Keratinocyte (primary cell): Measurements from ENCODE around the gene TNS3. TPM values are rescaled to one million over a fixed set of nuclear protein-coding genes. Genes with fewer than 3 reads are reported as not detected.
A peak's percentile ranks its signal among the peaks of the same experiment; 100 is the strongest.

Source experiments
- DNase-seq: peaks from one replicate; pipeline ENCODE4 v3.0.0-alpha.2; 2011; ENCODE audit warnings: low read depth, missing footprints, low spot score
- FAIRE-seq: peaks from 2 replicates; lab custom pipeline; 2011; peaks lifted over from hg19 to GRCh38; lab: Jason Lieb, UNC
- H2AFZ ChIP-seq: 2 replicates; pipeline ENCODE4 v1.6.0; 2012; ENCODE audit warnings: low read length, control low read depth, inconsistent platforms; ENCODE audit not compliant: control insufficient read depth
- H3K27ac ChIP-seq: 2 replicates; pipeline ENCODE4 v1.5.1; 2011; ENCODE audit warnings: low read length; ENCODE audit not compliant: control insufficient read depth, insufficient read depth
- H3K27me3 ChIP-seq: 3 replicates; pipeline ENCODE4 v1.6.0; 2011; ENCODE audit warnings: low read length; ENCODE audit not compliant: control insufficient read depth, insufficient read depth; ENCODE audit errors: extremely low read depth
- H3K36me3 ChIP-seq, 2 experiments: 2 replicates in 1 of 2; 3 replicates in 1 of 2; pipeline ENCODE4 v1.5.1; 2011; ENCODE audit warnings: low read length in 2 of 2, mild to moderate bottlenecking in 1 of 2; ENCODE audit not compliant: control insufficient read depth in 2 of 2, insufficient read depth in 2 of 2; ENCODE audit errors: extremely low read depth in 1 of 2
- H3K4me1 ChIP-seq: 3 replicates; pipeline ENCODE4 v1.5.1; 2011; ENCODE audit warnings: low read length; ENCODE audit not compliant: control insufficient read depth, insufficient read depth; ENCODE audit errors: extremely low read depth
- H3K4me2 ChIP-seq: 3 replicates; pipeline ENCODE4 v1.6.0; 2011; ENCODE audit warnings: low read depth, low read length; ENCODE audit not compliant: control insufficient read depth, insufficient read depth; ENCODE audit errors: extremely low read depth
- H3K4me3 ChIP-seq, 3 experiments: fragments of 200-600 bp in 1 of 3; sonication (generic) in 1 of 3; 2 replicates in 2 of 3; 3 replicates in 1 of 3; pipeline ENCODE4 v1.5.1; 2011 to 2016; ENCODE audit warnings: low read length in 3 of 3, mild to moderate bottlenecking in 3 of 3, control low read depth in 2 of 3, inconsistent platforms in 1 of 3, low read depth in 1 of 3, mixed read lengths in 1 of 3, mixed run types in 1 of 3, moderate library complexity in 1 of 3; ENCODE audit not compliant: control insufficient read depth in 2 of 3, insufficient read depth in 2 of 3; ENCODE audit errors: extremely low read depth in 1 of 3
- H3K79me2 ChIP-seq: 2 replicates; pipeline ENCODE4 v1.6.0; 2012; ENCODE audit warnings: low read length; ENCODE audit not compliant: control insufficient read depth, insufficient read depth
- H3K9ac ChIP-seq: 3 replicates; pipeline ENCODE4 v1.6.0; 2011; ENCODE audit warnings: low read length; ENCODE audit not compliant: control insufficient read depth, insufficient read depth; ENCODE audit errors: extremely low read depth
- H3K9me1 ChIP-seq: 3 replicates; pipeline ENCODE4 v1.6.0; 2011; ENCODE audit warnings: low read length; ENCODE audit not compliant: control insufficient read depth, insufficient read depth; ENCODE audit errors: extremely low read depth
- H3K9me3 ChIP-seq: 2 replicates; pipeline ENCODE4 v1.5.1; 2012; ENCODE audit warnings: low read depth, low read length; ENCODE audit not compliant: control insufficient read depth
- H4K20me1 ChIP-seq: 3 replicates; pipeline ENCODE4 v1.6.0; 2011; ENCODE audit warnings: low read length; ENCODE audit not compliant: control insufficient read depth, insufficient read depth; ENCODE audit errors: extremely low read depth
- EZH2 ChIP-seq: IDR thresholded peaks from one replicate; pipeline ENCODE4 v1.6.1; 2012; ENCODE audit warnings: inconsistent platforms, mild to moderate bottlenecking, low read length, moderate library complexity
- dilution Hi-C: fragments of 300-500 bp; cut with MboI; formaldehyde crosslinking; loops from one replicate; pipeline ENCODE4 v1.7.0; 2020; ENCODE audit warnings: low sequenced_read_pairs; ENCODE audit not compliant: extremely low pct_ligation_motif_present
- polyA plus RNA-seq, 5 experiments: library from polyadenylated mRNA; depleted of rRNA in 3 of 5; stranded (reverse) in 3 of 5; stranded (forward) in 1 of 5; unstranded in 1 of 5; fragments of >200 nt; gene quantifications; 1 replicate in 1 of 5; 2 replicates in 3 of 5; 3 replicates in 1 of 5; pipeline versions ENCODE4 v1.2.1 to v1.2.3, GENCODE V29; 2011 to 2012; ENCODE audit warnings: missing spikeins in 2 of 5, low read depth in 1 of 5, low replicate concordance in 1 of 5
- TF ChIP-seq, protein P1 (sequence below), 3 experiments: IDR thresholded peaks in 1 of 3; conservative IDR thresholded peaks in 1 of 3; optimal IDR thresholded peaks in 1 of 3; 2 replicates in 2 of 3; 3 replicates in 1 of 3; pipeline versions ENCODE3 to v1.5.1; 2011; ENCODE audit warnings: low read length in 3 of 3, mild to moderate bottlenecking in 3 of 3, moderate library complexity in 2 of 3, control low read depth in 1 of 3, inconsistent platforms in 1 of 3; ENCODE audit not compliant: insufficient read depth in 2 of 3; ENCODE audit errors: extremely low read depth in 1 of 3

Gene TNS3
- polyA plus RNA-seq, 1 donor (not counting 4 experiments of a cell fraction or from before 2014, with no cell fraction given) = 3.9 TPM

DNA sequence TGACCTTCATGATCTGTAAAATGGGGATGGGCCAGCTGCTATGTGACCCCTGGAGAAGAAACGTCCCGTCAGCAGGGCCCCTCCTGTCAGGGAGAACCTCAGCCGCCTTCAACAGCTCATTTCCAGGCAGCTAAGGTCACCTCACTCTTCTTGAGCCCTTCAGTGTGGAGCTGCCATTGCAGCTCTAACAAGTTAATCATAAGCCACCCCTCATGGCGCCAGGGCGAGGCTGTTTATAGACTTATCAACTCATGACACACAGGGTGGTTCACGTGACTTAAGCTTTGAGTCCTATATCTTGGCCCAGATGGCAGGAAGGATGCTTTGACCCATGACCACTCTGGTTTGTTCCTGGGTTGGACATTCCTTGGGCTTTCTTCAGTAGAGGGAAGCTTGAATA lies 315.1 kb downstream of the TNS3 start:
- FAIRE-seq (peak; percentile 9), DNase-seq (no peak)
- Histone ChIP-seq H4K20me1 (no peaks in the 10 kb centered on the region), H3K27ac (no peak overlapping the region), H3K9ac (no peak overlapping the region), H3K4me3 (no peak overlapping the region), H2AFZ (no peak overlapping the region), H3K4me1 (no peaks in the 10 kb centered on the region), H3K79me2 (no peaks in the 10 kb centered on the region), H3K9me3 (no peaks in the 10 kb centered on the region), H3K9me1 (no peaks in the 10 kb centered on the region), H3K4me2 (no peak overlapping the region), H3K36me3 (no peaks in the 10 kb centered on the region), H3K27me3 (no peaks in the 10 kb centered on the region)
- dilution Hi-C loops = no loop called here
- TF ChIP-seq EZH2 = no peak
- TF ChIP-seq, protein P1, sequence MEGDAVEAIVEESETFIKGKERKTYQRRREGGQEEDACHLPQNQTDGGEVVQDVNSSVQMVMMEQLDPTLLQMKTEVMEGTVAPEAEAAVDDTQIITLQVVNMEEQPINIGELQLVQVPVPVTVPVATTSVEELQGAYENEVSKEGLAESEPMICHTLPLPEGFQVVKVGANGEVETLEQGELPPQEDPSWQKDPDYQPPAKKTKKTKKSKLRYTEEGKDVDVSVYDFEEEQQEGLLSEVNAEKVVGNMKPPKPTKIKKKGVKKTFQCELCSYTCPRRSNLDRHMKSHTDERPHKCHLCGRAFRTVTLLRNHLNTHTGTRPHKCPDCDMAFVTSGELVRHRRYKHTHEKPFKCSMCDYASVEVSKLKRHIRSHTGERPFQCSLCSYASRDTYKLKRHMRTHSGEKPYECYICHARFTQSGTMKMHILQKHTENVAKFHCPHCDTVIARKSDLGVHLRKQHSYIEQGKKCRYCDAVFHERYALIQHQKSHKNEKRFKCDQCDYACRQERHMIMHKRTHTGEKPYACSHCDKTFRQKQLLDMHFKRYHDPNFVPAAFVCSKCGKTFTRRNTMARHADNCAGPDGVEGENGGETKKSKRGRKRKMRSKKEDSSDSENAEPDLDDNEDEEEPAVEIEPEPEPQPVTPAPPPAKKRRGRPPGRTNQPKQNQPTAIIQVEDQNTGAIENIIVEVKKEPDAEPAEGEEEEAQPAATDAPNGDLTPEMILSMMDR (optimal IDR thresholded peaks at IDR 0.05 in 1 of 3, IDR thresholded peaks at IDR 0.05 in 1 of 3, conservative IDR thresholded peaks at IDR 0.05 in 1 of 3; ENCODE audit: extremely low read depth in 1 of 3, insufficient read depth in 2 of 3, low read length in 3 of 3) = no peak

DNA sequence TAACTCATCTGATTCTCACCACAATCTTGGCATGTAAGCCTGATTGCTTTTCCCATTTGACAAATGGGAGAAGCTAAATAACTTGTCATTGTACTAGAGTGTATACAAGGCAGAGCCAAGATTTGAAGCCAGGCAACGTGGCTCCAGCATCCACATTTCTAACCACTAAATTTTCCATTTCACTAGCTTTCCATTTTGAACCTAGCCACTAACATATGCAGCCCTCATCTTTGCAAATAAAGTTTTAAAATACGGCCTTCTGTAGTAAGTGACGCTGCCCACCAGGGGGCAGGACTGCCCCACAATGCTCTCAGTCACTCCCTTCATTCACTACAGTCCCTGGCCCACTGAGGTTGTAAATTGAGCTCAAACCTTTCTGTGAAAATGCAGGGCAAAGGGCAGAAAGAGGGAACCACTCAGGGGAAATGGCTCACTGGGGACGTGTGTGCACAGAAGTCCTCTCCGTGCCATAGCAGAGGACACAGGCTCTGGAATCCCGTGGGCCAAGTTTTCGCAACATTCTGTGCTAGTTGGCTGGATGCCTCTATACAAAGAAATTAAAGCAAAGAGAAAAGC lies 315.7 kb downstream of the TNS3 start:
- Histone ChIP-seq H2AFZ (no peak overlapping the region), H3K36me3 (no peaks in the 10 kb centered on the region), H3K4me1 (no peaks in the 10 kb centered on the region), H3K79me2 (no peaks in the 10 kb centered on the region), H3K9me1 (no peaks in the 10 kb centered on the region), H3K4me2 (no peak overlapping the region), H3K27ac (no peak overlapping the region), H3K9ac (no peak overlapping the region), H3K4me3 (no peak overlapping the region), H3K27me3 (no peaks in the 10 kb centered on the region), H4K20me1 (no peaks in the 10 kb centered on the region), H3K9me3 (no peaks in the 10 kb centered on the region)
- TF ChIP-seq EZH2 = no peak
- TF ChIP-seq, protein P1 (optimal IDR thresholded peaks at IDR 0.05 in 1 of 3, IDR thresholded peaks at IDR 0.05 in 1 of 3, conservative IDR thresholded peaks at IDR 0.05 in 1 of 3; ENCODE audit: extremely low read depth in 1 of 3, insufficient read depth in 2 of 3, low read length in 3 of 3) = peak; percentile 85 to 97 (median 95)
- peak; percentile 95 for FAIRE-seq
- no peak for DNase-seq
- dilution Hi-C loops = no loop called here
